Hematopoietic multipotent progenitor cell treated with erythropoietin and hydrocortisone succinate and interleukin-3 and kit ligand, for 6 days (in vitro differentiated cells): ENCODE results near the gene MBTPS1.
A peak's percentile ranks its signal among the peaks of the same experiment; 100 is the strongest.

ENCODE experiments used
- DNase-seq: peaks from one replicate; pipeline ENCODE4 v3.0.0-alpha.2; 2015

Gene MBTPS1

GRCh38 chr16:84116720-84117493 is at the start of gene MBTPS1:
TSS of gene MBTPS1 (minus strand) at chr16:84116942. CDS start at chr16:84101783, 15,159 bp downstream.
- peak; percentile 98 for DNase-seq

DNA sequence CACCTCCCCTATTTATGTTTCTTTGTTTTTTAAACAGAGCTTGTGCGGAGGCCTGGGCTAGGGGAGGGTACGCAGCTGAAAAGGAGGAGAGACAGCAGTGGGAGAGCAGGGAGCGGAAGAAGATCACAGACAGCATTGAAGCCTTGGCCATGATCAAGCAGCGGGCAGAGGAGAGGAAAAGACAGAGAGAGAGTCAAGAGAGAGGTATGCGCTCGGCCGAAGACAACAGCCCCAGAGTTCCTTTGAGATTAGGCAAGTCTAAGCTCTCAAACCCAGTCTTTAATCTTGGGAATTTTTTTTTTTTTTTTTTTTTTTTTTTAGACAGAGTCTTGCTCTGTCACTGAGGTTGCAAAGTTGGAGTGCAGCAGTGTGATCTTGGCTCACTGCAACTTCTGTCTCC is 49.0 kb upstream of the MBTPS1 start:
- DNase-seq, result no peak

- no peak for DNase-seq
Measured at GRCh38 chr16:84161801-84162200, 45.1 kb upstream of the MBTPS1 start.

DNA sequence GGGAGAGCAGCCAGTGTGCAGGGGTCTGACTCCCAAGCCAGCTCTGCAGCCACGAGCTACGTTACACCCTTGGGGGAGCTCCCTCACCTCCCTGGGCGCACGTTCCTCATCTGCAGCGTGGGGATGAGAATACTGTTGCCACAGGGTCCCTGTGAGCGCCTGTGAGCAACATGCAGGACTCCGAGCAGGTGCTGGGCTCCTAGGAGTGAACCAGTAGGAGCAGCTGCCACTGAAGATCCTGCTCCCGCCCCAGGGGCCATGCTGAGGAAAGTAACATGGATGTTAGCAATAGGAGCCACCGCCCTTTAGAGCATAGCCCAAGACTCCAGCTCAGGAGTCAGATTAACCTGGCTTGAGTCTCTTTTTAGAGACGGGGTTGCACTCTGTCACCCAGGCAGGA is 44.3 kb upstream of the MBTPS1 start:
- DNase-seq, result no peak

GRCh38 chr16:84159800-84160199 is 43.1 kb upstream of the MBTPS1 start:
- DNase-seq, result no peak

DNA sequence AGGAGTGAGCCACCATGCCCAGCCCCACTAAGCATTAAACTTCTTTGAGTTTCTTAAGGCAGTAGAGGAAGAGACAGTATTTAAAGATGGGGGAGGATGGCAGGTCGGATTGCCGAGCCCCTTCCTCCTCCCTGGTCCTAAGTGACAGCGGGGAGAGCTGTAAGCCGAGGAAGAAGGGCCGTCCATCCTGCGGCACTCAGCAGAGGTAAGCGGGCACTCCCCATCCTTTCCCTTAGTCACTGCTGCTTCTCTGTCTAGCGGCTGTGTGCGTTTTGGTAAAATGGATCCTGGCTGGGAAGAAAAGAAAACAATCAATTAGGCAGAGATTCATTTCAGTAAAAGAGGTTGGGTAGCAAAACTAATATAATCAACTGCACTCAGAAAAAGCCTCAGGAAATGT is 42.3 kb upstream of the MBTPS1 start:
- DNase-seq, result no peak

- DNase-seq, result peak; percentile 63
Measured at GRCh38 chr16:84156342-84156784, 39.6 kb upstream of the MBTPS1 start.

DNA sequence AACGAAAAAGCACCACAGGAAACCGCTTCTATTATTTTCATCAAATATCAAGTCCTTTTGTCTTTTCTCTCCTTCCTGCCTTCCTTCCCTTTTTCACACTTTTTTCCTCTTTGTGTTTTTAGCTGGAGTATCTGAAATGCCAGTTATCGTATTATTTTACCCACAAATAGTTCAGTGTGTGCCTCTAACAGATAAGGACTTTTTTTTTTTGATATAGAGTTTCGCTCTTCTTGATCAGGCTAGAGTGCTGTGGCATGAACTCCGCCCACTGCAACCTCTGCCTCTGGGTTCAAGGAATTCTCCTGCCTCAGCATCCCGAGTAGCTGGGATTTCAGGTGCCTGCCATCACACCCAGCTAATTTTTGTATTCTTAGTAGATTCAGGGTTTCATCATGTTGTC is 39.0 kb upstream of the MBTPS1 start:
- peak; percentile 74 for DNase-seq

GRCh38 chr16:84155226-84155625 is 38.5 kb upstream of the MBTPS1 start:
- no peak for DNase-seq

DNA sequence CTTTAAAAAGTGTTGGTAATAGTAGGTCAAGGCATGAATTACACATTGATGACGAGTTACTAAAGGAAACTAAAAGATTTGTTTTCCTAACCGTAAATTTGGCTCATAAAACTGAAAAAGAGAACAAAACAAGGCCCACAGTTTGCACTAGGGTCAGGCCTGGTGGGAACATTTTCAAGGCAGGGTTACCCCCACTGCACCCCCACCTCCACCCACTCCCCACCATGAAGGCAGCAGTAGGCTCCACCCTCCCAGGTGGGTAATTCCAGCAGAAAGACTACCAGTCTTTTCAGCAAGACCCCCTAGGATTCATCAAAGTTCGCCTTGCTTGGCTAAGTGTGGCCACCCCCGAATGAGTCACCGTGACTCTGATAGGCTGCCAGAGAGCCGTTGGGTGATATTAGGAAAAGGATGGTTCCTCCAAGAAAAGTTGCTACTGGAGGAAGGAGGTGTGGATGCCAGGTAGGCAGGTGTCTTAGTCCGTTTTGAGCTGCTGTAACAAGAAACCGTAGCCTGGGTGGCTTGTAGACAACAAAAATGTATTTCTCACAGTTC is 37.0 kb upstream of the MBTPS1 start:
- DNase-seq, result no peak

- no peak for DNase-seq
Measured at GRCh38 chr16:84150926-84151325, 34.2 kb upstream of the MBTPS1 start.

- peak; percentile 92 for DNase-seq
Measured at GRCh38 chr16:84144859-84145639, 28.3 kb upstream of the MBTPS1 start, which contains the start of the genes DNAAF1 and HSDL1. TSS of gene DNAAF1 (plus strand) at chr16:84145308. CDS start at chr16:84145441, 133 bp downstream. TSS of gene HSDL1 (minus strand) at chr16:84145177. CDS start at chr16:84131321, 13,856 bp downstream.

DNA sequence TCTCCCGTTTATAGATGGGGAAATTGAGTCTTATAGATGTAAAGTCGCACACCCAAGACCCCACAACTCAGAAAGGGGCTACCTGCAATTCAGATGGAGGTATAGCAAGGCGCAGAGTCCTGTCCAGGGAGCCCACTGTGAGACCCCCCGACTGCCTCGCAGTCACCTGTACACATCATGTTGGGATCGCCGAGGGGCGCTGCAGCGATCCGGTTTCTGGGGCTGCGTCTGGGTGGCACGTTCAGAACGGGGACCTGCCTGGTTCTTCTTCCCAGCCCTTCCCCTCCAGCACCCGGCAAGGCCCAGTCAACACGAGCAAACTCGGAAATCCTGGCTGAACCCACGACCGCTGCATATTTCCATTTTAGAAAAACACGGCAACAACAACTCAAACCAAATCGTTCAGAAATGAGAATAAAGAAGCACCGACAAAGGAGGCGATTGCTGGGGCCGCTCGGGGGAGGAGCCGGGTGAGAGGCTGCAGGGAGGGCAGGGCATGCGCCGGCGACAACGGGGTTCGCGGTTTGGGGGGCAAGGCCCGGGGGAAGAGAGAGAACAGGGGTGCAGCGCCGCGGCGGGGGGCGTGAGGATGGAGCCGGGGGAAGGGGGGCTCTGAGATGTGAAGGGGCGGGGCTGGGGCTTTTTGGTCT is 27.6 kb upstream of the MBTPS1 start:
- peak; percentile 49 for DNase-seq

- DNase-seq, result no peak
Measured at GRCh38 chr16:84143784-84144199, 27.1 kb upstream of the MBTPS1 start.

GRCh38 chr16:84143081-84143480 is 26.3 kb upstream of the MBTPS1 start:
- DNase-seq, result no peak

DNA sequence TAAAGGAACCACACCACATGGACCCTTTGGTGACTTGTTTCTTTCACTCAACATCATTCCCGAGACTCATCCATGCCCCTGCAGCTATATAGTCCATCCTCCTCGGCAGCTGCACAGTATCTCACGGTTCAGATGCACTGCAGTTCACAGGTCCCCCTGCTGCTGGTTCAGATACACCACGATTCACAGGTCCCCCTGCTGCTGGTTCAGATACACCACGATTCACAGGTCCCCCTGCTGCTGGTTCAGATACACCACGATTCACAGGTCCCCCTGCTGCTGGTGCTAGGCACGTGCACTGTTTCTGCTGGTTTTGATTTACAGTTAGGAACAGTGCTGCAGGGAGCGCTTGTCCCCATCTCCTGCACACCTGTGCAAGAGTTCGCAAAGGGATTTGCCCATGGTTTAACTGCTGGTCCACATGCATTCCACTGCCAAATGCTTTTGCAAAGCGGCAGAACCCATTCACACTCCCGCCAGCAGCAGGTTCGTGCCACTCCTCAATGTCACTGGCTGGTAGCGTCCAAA is 24.5 kb upstream of the MBTPS1 start:
- peak; percentile 52 for DNase-seq

- no peak for DNase-seq
Measured at GRCh38 chr16:84139628-84140258, 23.0 kb upstream of the MBTPS1 start.

DNA sequence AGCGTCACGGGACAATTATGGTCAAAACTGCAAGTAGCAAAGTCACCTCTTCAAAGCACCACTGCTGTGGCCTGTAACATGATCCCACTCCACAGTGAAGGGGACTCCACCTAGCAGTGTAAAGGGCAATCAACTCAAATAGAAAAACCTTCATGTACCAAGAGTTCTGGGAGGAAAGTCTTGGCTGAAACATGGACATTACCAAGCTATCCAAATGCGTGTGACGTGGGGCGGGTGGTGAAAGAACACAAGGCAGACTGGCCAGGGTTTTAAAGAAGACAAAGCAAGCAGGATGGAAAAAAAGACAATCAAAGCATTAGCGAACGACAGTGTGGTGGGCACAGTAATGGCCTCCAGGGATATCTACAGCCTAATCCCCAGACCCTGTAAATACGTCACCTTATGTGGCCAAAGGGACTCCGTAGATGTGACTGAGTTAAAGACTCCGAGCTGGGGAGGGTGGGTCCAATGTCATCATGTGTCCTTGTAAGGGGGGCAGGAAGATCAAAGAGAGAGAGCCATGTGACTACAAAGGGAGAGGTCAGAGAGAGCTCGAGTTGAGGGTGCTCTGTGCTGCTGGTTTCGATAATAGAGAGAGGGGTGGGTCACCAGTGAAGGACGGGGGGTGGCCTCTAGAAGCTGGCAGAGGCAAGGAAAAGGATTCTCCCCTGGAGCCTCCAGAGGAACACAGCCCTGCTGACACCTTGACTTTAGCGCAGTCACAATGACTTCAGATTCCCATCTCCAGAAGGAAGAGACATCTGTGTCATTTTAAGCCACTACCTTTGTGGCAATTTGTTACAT is 22.3 kb upstream of the MBTPS1 start:
- DNase-seq, result no peak

DNA sequence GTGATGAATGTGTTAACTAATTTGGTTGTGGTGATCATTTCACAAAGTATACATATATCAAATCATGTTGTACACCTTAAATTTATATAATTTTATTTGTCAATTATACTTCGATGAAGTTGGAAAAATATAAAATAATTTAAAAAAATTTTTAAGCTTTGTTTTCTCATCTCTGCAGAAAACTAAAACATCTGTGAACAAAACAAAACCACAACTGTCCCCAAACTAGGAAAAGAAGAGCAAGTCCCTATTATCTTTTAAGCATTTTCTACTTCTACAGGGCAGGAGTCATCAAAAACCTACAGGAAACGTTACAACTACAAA is 21.7 kb upstream of the MBTPS1 start:
- no peak for DNase-seq

- DNase-seq, result no peak
Measured at GRCh38 chr16:84137769-84138357, 21.1 kb upstream of the MBTPS1 start.

DNA sequence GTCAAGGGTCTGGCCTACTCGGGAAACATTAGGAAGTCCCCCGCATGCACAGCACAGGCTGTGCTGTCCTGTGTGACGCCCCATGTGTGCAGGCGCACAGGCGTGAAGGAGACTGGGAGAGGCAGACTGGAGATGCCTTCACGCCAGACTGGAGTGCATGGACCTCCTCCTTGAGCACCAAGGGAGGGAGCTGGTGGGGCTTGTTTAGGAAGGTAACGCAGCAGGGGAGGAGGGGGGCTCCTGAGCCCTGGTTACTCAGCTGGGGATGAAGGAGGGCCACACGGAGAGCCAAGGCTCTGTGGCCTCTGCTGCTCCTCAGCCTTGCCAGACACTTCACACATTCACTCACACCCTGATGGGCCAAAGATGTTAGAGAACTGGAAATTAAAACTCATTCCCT is 20.5 kb upstream of the MBTPS1 start:
- no peak for DNase-seq
